HG03135 (cell line): Measurements from ENCODE around the gene HSD17B12.

Experiments
- ATAC-seq: cut with Tn5 transposase; IDR thresholded peaks from one replicate; pipeline ENCODE4 v1.9.1; 2021; ENCODE audit warnings: mild to moderate bottlenecking, moderate library complexity; ENCODE audit not compliant: unreplicated experiment

HSD17B12 gene

GRCh38 chr11:43797337-43797736 lies 116.8 kb downstream of the HSD17B12 start:
- ATAC-seq = no peak

GRCh38 chr11:43797866-43798265 lies 117.3 kb downstream of the HSD17B12 start:
- ATAC-seq = no peak

- no peak for ATAC-seq
Observed at GRCh38 chr11:43802509-43802908, 122.0 kb downstream of the HSD17B12 start.

DNA sequence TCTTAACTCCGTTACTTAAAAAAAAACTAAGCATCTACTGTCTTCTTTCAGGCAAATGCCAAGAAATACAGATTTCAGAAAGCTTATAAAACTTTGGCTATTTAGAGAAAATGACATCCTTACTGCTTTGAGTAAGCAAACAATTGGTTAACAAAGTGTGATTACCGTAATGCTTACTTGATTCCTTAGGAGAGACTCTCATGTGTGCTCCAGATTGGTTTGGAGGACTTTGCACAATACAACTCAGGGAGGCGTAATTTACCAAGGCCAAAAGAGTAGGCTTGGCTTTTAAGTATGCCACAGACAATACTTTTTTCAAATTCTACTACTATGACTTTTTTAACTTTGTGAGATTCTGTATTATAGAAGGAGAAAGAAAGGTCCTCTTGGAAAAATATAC lies 123.2 kb downstream of the HSD17B12 start:
- no peak for ATAC-seq

DNA sequence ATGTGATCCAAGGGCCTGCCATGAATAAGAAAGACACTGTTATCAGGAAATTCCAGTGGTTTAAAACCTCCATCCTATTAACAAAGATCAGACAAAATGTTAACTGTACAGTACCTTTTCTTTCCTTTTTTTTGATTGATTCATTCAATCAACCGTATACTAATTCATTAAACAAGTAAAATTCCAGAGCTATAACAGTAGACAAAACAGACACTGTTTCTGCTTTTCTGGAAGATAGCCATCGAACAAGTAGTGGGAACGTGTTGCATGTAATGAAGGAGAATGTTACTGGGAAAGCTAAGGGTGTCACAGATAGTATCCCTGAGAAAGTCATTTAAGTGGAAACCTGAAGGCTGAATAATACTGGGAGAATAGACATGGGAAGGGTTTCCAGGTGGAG lies 126.4 kb downstream of the HSD17B12 start:
- ATAC-seq = no peak

- no peak for ATAC-seq
Observed at GRCh38 chr11:43810929-43811596, 130.5 kb downstream of the HSD17B12 start.

GRCh38 chr11:43812471-43812870 lies 131.9 kb downstream of the HSD17B12 start:
- no peak for ATAC-seq

DNA sequence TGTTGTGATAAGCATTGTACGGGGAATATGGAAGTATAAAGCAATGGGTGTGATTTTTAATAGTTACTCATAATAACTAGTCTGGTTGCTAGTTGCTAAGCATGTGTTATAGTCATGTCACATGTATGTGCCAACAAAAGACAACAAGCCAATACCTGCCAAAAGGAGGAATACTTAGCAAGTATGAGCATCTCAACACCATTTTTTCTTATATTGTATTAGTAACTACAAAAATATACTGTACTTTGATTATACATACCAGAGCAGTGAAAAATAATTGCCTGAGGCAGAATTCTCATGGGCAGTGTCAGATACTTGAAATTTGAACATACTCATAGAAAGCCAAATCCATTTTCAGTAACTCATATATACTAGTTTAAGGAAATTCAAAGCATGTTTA lies 137.7 kb downstream of the HSD17B12 start:
- no peak for ATAC-seq

DNA sequence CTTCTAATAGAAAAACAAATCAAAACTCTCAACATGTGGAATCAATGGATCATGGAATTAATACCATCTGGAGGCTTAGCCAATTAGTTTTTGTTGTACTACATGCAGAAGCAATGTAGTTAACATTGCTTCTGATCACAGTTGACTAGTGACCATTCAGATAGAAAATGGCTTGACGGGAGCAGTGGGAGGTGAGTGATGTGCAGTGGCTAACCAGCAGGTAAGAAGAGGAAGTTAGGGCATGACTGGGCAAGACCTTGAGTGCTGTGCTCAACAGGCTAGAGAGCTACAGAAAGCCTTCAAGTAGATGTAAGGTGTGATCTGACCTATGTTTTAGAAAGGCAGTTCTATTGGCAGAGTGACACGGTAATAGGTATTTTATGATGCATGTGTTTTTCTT lies 139.4 kb downstream of the HSD17B12 start:
- no peak for ATAC-seq

DNA sequence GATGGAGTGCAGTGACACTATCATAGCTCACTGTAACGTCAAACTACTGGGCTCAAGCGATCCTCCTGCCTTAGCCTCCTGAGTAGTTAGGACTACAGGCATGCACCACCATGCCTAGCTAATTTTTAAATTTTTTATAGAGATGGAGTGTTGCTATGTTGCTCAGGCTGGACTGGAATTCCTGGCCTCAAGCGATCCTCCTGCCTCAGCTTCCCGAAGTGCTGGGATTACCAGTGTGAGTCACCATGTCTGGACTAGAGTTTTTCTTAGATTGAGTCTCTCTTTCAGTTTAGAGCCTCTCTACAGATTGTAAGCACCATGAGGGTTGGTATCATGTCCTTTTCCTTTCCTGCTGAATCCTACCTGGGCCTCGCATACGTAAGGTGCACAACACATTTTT lies 142.8 kb downstream of the HSD17B12 start:
- no peak for ATAC-seq

GRCh38 chr11:43823851-43824250 lies 143.3 kb downstream of the HSD17B12 start:
- ATAC-seq = no peak

GRCh38 chr11:43825217-43825816 lies 144.8 kb downstream of the HSD17B12 start:
- no peak for ATAC-seq

GRCh38 chr11:43830928-43831440 lies 150.4 kb downstream of the HSD17B12 start:
- no peak for ATAC-seq

DNA sequence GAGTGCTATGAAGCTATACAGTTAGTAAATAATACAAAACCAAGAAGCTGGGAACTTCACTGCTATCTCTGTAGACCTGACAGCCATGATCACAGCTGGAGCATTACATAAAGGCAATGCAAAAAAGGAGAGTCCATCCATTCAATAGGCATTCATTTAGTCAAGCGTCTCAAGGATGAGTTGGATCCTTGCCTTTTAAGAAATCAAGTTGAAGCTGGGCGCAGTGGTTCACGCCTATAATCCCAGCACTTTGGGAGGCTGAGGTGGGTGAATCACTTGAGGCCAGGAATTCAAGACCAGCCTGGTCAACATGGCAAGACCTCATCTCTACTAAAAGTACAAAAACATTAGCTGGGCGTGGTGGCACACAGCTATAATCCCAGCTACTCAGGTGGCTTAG lies 152.0 kb downstream of the HSD17B12 start:
- ATAC-seq = no peak

- ATAC-seq = no peak
Observed at GRCh38 chr11:43833657-43834073, 153.1 kb downstream of the HSD17B12 start.

DNA sequence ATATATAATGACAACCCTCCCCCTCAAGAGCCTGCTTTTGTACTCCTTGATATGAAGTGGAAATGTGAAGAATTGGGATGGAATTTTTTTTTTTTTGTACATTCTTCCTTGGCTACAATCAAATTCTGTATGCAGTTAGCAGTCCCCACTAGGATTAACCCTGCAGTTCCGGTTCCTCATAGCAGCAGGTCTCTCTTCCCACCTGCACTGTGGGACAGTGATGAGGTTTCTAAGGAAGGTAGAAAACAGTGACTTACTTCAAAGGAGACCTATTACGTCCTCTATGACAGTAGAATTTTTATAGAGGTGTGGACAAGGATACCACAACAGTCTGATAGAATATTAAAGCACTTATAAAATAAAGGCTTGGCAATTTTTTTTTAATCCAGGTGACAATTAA lies 153.7 kb downstream of the HSD17B12 start:
- no peak for ATAC-seq

GRCh38 chr11:43835104-43835503 lies 154.6 kb downstream of the HSD17B12 start:
- no peak for ATAC-seq

DNA sequence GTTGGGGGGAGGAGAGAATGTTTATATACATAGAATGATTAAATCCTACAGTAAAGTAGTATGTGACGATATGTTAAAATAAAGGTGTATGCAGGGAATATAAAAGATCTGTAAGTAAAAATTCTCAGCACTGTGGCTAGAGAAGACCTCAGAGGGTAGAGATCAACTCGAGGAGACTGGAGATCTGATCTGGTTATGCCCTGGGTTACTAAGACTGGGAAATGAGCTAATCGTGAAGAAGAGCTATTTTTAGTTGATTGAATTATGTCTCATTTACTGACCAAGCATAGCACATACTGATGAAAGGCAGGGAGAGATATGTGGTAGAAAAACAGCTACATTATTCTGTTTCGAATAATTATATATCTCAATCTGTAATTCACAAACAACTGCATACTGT lies 157.3 kb downstream of the HSD17B12 start:
- no peak for ATAC-seq

- ATAC-seq = no peak
Observed at GRCh38 chr11:43842021-43842420, 161.5 kb downstream of the HSD17B12 start.

GRCh38 chr11:43845816-43846215 lies 165.3 kb downstream of the HSD17B12 start:
- no peak for ATAC-seq

GRCh38 chr11:43852057-43852636 lies 171.6 kb downstream of the HSD17B12 start:
- peak; percentile 67 for ATAC-seq

- no peak for ATAC-seq
Observed at GRCh38 chr11:43853781-43854180, 173.2 kb downstream of the HSD17B12 start.
